Renal cortical epithelial cell (primary cell): ENCODE measurements around the gene TARBP1. TPM values are rescaled to one million over a fixed set of nuclear protein-coding genes. Genes with fewer than 3 reads are reported as not detected.
"Not testable (repeated sequence)": the region's sequence is repeated elsewhere in the genome, so short reads cannot be mapped to it uniquely, and the experiment has no call there.

ENCODE experiments used
- DNase-seq: peaks from one replicate; pipeline ENCODE4 v3.0.0-alpha.2; 2011; ENCODE audit warnings: low read depth
- total RNA-seq: library from RNA; depleted of rRNA; stranded (reverse); fragments of >200 nt; gene quantifications from 2 replicates; pipeline ENCODE4 v1.2.3, GENCODE V29; 2014

The TARBP1 gene
- total RNA-seq, 1 donor from 2014 or later: 20.6 TPM

DNA sequence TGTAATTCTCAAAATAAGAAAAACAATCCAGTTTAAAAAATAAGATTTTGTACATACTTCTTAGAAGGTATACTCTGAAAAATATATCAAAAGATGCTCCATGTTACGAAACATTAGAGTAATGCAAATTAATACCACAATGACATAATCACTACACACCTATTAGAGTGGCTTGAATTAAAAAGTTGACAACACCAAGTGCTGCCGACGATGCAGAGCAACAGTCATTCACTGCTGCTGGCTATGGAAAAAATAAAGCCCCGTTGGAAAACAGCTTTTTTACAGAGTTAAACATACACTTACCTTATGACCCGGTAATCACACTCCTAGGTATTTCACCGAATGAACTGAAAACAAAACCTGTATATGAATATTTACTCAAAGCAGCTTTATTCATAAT lies 90.9 kb downstream of the TARBP1 start:
- no peak for DNase-seq

DNA sequence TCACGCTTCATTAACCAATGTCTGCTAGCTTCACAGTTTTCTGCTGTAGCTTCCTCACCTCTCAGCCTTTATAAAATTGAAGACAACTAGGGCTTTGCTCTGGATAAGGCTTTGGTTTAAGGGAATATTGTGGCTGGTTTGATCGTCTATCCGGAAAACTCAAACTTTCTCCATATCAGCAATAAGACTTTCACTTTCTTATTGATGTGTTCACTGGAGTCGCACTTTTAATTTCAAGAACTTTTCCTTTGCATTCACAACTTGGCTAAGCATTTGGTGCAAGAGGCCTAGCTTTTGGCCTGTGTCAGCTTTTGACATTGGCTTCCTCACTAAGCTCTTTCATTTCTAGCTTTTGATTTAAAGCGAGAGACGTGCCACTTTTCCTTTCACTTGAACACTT lies 92.9 kb downstream of the TARBP1 start:
- no peak for DNase-seq

DNA sequence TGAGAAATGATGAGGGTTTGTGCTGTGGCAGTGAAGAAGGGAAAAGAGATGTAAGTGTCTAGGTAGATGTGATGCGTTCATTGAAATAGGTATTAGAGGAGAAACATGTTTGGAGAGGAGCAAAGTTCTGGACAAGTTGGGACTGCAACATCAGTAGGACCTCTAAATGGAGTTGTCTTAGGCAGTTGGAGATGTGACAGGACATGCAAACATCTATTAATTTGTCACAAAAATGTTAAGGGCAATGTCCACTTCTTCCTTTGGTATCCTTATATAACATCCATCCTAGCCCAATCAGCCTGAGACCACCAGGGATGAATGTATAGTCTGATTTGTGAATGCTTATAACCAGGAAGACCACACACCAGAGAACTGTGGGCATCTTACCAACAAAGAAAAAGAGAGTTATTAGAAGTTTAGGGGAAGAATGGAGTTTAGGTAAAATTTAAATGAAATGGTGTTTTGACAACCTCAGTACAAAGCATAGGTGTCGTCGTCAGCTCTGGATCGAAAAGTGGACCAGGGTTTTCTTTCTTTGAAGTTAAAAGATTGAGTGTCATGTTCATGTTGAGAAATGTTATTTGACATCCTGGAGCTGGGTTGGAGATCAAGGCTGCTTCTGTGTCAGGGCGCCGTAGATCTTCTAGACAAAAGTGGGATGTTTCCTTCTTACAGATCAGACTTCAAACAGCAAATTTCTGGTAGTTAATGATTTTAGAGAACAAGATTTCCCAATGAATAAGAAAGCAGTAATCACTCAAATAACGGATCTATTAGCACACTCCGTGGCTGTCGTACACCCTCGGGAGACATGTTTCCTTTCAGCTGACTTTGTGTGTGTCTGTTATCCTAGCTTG lies 97.1 kb downstream of the TARBP1 start:
- no peak for DNase-seq

DNA sequence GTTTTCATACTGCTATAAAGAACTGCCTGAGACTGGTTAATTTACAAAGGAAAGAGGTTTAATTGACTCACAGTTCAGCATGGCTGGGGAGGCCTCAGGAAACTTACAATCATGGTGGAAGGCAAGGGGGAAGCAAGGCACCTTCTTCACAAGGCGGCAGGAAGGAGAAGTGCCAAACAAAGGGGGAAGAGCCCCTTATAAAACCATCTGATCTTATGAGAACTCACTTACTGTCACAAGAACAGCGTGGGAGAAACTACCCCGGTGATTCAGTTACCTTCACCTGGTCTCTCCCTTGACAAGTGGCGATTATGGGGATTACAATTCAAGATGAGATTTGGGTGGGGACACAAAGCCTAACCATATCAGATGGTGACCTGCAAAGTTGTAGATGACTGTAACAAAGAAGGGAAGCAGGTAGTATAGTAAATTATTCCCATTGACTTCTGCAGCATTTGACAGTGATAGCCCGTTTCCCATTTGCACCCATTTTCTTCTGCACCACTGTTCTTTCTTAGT lies 99.3 kb downstream of the TARBP1 start:
- not testable (repeated sequence) for DNase-seq

DNA sequence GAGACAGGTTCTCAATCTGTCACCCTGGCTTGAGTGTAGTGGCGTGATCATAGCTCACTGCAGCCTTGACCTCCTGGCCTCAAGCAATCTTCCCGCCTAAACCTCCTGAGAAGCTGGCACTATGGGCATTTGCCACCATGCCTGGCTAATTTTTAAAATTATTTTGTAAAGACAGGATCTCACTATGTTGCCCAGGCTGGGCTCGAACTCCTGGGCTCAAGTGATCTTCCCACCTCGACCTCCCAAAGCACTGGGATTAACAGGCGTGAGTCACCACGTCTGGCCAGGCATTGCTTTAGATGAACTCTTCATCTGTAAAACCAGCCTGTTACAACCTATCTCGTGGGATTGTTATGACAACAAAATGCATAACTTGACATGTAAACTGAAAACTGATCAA lies 103.3 kb downstream of the TARBP1 start:
- DNase-seq: no peak

DNA sequence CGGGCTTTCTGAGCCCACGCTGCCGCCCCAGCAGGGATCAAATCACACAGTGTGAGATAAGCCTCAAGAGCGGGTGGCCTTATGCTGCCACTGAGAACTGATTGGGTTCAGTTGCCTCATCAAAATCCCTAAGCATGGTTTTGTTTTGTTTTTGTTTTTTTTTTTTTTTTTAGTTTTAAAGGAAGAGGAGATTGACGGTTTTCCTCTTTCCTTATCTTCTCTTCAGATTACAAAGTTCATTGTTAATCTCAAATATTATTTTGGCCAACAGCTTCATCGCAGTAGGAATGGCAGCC lies 105.1 kb downstream of the TARBP1 start:
- DNase-seq: no peak

DNA sequence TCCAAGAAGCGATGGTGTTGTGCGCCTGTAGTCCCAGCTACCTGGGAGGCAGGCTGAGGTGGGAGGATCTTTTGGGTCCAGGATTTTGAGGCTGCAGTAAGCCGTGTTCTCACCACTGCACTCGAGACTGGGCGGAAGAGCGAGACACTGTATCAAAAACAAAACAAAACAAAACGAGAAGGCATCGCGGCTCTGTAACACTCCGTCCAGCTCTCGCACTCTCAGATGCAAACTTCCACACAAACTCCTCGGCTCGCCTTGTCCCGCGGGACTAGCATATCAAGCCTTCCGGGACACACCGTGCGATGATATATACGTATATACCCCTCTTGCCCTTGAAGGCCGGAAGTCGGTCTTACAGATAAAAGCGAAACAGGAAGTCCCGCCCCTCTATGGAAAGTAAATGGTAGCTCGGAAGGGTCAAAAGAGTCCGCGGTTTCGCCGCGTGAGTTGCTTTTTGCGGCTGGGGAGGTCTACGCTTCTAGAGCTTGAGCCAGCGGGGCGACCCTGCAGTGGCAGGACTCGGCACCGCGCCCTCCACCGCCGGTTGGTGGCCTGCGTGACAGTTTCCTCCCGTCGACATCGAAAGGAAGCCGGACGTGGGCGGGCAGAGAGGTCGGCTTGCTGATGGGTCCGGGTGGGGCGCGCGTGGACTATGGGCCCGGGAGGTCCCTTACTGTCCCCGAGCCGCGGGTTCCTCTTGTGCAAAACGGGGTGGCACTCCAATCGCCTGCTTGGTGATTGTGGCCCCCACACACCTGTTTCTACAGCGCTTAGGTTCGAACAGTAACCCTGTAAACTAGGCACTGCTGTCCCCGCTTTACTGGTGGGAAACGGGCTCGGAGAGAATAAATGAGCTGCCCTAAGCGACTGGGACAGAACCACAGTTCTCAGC lies 105.7 kb downstream of the TARBP1 start, which contains the start of gene COA6:
Gene COA6, plus strand, starts transcription at position 393 of the 895 bp plus-strand sequence. Its CDS starts 11 bp downstream, at position 404.
- peak; percentile 93 for DNase-seq

DNA sequence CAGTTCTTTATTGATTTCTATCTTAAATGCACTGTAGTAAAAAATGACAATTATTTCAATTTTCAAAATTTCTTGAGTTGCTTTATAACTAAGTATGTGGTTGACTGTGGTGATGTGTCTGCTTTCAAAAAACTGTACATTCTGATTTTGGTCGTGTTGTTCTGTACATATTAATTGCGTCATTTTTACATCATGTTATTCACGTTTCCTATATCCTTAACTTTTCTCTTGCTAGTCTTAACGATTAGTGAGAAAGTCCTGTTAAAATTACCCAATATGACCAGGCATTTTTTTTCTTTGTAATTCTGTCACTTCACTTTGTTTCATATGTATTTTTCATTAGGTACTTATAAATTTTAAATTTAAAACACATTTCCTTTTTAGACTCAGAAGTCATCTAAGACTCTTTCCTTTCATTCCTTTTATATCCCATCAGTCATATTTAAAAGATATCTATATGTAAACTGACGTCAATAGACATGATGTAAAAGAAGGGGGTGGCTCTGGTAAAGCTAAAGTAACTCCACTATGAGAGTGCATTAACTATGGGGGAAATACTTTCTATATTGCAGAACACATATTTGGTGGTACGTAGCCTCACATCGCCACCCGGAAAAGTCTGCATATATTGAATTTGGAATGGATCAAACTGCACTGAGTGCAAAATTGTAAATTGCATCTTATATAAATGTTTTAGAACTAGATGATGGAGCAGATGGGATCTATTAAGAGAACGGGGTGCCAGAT lies 106.8 kb downstream of the TARBP1 start:
- DNase-seq: no peak

DNA sequence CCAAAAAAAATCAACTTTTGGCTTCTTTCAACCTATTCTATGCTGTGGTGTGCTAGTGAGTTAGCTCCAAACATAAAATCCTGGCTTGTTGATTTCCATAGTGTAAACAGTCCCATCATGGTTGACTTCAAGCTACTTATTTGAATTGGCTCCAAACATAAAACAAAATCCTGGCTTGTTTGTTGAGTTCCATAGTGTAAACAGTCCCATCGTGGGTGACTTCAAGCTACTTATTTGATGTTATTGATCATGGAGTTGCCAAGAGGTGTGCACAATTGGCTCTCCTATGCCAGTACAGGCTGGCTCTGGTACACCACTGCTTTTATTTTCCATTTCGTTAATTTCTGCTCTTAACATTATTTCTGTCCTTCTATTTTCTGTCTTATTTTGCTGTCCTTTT lies 107.6 kb downstream of the TARBP1 start:
- no peak for DNase-seq

DNA sequence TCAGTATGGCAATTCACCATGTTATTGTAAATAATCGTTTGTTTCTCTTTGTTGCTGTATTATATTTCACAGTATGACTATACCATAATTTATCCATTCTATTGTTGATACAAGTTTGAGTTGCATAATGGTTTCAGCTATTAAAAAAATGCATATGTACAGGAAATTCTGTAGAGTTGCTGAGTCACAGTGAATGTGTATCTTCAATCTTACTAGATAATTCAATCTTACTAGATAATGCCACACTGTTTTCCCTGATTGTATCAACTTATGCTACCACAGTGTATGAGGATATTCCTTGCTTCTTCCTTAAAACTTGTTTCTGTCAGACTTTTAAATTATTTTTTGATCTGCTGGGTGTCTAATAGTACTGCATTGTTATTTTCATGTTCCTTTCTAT lies 109.2 kb downstream of the TARBP1 start:
- DNase-seq: no peak

DNA sequence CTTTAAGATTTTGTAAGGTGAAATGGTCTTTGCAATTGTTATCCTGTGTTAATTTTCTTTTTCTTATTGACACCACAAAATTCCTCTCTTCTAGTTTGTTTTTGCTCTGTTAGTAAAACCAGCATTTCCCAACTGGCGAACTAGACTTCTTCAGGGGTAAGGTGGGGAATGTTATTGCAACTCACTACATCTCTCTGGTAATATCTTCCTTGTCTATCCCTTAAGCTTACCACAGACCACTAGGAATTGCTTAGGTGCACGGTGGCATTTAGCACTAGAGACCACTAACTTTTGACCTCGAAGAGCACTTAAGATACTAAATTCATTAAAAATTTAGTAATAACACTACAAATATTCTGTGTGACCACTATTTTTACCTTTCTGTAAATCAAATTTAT lies 109.9 kb downstream of the TARBP1 start:
- no peak for DNase-seq

DNA sequence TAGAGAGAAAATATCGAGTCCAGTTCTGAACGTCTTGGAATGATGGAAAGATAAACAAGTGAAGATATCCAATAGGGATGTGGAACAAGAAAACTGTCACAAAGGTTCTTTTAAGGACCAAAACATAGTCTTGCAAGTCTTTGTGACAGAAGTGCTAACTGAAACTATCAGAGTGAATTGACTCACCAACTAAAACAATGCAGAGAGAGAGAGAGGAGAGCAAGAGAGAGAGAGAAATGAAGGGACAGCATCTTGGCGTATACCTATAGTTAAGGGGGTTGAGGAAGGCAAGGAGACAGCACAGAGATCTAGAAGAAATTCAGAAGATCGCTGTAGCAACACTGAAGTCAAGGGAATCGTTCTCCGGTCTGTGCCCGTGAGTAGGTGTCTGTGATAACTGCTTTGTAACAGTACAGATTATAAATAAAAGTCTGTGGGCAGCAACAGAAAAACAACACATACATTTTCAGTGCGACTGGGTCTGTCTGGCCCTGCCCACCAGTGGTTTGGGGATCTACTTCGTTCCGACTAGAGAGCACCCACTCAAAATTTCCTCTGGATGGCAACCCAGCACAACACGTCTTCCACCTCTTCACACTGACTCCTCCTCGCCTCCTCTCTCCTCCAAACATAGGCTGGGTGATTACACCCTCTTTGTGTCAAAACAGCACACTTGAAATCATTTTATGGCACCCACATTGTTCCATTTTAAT lies 110.5 kb downstream of the TARBP1 start:
- no peak for DNase-seq

DNA sequence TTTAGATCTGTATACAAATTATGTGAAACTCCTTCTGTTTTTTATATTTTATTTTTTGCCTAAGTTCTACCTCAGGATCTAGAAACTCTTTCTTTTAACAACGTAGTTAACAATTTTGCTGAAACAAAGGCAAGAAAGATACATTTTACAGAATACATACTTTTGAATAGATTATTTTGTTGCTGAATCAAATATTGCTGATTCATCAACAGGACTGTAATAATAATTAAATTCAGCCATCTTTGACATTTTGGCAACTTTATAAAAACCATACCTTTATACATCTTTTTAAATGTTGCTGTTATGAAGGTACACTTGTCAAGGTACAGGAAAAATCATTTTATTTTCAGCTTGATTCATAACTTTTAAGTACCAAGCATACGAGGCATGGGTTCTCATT lies 116.4 kb downstream of the TARBP1 start:
- no peak for DNase-seq

DNA sequence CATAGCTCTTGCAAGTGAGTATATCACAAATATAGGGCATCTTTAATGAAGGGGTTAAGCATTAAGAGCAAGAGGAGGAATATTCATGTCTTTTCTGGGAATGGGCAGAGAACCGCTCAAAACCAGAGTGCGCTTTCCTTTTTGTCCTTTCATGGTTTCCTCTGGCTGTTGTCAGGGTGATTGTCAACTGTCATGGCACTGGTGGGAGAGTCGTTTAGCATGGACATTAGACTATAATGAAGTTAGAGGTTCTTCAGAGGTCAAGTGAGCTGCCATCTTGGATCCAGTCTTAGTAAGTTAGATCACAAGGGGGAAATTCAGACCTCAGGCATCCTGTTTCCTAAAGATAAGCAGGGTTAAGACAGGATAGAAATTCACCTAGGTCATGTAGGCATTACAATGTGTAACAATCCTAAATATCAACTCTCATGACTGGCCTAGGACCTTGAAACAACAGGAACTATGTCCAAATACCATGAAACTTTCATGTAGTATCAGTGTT lies 117.8 kb downstream of the TARBP1 start:
- no peak for DNase-seq

DNA sequence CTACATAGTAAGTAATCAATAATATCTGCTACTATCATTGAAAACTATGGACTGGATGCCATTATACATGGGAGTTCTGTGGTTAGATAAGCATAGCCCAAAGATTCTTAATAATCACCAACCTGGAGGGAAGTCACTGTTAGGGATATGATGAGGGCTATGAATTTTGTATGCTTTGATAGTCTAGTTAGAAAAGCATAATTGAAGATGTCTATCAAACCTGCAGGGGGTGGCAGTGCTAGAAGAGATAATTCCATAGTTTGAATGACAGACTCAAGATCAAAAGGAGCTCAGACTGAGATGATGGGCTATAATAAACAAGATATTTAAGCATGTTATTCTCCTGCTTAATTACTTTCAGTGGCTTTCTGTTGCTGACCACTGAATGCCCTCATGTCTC lies 121.1 kb downstream of the TARBP1 start:
- no peak for DNase-seq

DNA sequence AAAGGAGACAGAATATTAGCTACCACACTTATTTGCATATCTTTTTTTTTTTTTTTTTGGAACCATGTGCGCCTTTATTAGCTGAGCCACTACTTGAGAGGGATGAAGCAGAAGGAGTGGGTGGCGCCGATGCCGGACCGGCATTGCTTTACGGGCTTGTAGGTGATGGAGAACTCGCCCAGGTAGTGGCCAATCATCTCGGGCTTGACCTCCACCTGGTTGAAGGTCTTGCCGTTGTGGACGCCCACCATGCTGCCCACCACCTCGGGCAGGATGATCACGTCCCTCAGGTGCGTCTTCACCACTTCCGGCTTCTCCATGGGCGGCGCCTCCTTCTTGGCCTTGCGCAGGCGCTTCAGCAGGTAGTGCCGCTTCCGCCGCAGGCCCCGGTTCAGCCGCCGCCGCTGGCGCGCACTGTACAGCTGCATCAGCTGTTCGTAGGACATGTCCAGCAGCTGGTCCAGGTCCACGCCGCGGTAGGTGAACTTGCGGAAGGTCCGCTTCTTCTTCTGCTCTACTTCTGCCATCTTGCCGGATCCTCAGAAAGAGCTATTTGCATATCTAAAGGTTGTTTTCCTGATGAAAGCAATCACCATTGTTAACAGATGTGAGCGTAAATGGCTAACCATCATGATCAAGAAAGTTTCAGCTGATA lies 122.2 kb downstream of the TARBP1 start:
- peak; percentile 30 for DNase-seq

DNA sequence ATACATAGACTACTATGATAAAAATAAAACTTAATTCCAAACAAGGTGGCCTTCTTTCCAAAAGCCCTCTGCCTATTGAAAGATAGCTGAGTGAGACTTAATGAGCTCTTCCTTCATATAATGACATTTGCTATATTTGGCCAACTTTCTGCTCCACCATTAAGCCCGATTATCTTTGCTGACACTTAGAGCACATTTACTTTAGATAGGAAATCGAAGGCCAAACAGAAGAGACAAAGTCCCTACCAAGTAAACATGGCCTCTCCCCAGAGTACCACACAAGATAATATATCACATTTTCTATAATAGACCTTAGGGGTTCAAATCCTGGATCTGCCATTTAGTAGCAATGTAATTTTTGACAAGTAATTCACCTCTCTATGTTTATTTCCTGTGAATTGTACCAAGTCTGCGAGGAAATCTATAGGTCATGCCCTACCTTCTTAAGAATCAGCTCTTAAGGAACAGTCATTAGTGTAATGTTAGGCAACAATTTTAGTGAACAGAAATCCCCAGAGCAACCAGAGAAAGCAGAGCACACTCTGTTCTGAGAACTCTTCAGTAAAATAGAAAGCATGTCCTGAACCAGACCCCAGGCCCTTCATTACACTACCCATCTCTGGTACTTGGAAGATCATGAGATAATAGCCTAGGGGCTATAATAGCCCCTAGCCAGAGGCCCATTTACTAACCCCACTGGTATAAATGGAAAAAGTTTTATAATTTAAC lies 123.0 kb downstream of the TARBP1 start:
- no peak for DNase-seq

DNA sequence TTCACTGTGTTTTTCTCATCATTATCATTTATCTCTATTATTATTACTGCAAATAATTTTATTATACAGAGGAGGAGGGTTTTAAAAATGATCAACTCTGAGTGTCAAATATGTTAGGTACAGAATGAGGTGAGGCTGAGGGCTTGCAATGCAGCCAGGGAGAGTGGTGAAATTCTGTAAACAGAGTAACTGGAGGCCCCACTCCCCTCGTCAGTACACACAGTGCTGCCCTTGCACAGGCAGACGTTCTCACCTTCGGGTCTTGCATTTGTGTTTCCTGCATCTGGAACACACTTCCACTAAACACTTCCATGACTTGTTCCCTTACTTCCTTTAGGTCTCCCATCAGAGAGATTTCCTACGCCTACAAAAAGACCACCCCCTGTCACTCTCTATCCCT lies 130.0 kb downstream of the TARBP1 start:
- DNase-seq: no peak

DNA sequence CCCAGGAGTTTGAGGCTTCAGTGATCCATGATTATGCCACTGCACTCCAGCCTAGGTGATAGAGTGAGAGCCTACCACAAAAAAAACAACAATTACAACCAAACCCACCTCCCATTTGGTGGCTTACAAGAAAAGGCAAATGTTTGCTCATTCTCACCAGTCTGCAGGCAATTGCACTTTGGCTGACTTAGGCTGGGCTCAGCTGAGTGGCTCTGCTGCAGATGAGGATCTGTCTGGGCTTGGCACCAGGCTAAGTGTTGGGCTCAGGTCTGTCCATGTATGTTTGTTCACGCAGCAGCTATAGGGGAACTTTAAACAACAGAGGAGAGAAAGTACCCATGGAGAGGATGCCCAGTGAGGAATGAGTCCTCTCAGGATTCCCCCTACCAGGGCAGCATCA lies 133.7 kb downstream of the TARBP1 start:
- no peak for DNase-seq

DNA sequence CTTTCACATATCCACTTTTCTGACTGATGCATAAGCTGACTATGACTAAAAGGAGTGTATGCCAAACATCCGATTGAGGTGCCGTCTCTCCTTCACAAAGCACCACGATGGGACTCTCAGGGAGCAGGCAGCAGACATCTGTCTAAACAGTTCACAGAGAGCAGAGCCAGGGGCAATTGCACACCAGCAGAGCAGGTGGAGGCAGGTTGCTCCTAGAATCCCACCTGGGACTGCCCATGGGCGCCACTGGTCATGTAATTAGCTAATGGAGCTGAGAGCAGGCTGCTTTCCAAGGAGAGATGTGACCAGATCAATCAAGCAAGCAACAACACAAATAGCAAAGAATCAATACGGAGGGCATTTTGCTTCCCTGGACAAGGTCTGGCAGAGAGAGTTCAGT lies 136.2 kb downstream of the TARBP1 start:
- DNase-seq: no peak
